Endothelial cell of umbilical vein (primary cell): Measurements from ENCODE around the gene CLTCL1.

ENCODE experiments used
- EZH2 ChIP-seq: IDR thresholded peaks from 2 replicates; pipeline ENCODE4 v1.6.1; 2012; ENCODE audit warnings: borderline replicate concordance, low read depth, mild to moderate bottlenecking, moderate library complexity, low read length, inconsistent platforms; ENCODE audit not compliant: severe bottlenecking
- FOS ChIP-seq: IDR thresholded peaks from 2 replicates; pipeline ENCODE4 v1.6.1; 2011; ENCODE audit warnings: mild to moderate bottlenecking, low read length, moderate library complexity, borderline replicate concordance; ENCODE audit not compliant: insufficient read depth
- JUN ChIP-seq: IDR thresholded peaks from 2 replicates; pipeline ENCODE4 v1.6.1; 2011; ENCODE audit warnings: borderline replicate concordance, low read depth; ENCODE audit not compliant: insufficient read length, insufficient read depth
- POLR2A ChIP-seq: IDR thresholded peaks from 2 replicates; pipeline ENCODE4 v1.6.1; 2012; ENCODE audit warnings: low read depth, mild to moderate bottlenecking, control low read depth, low read length
- POLR2AphosphoS5 ChIP-seq: IDR thresholded peaks from 2 replicates; pipeline ENCODE4 v1.6.1; 2012; ENCODE audit warnings: low read depth, mild to moderate bottlenecking, control low read depth, low read length, moderate library complexity; ENCODE audit not compliant: insufficient read depth
- TF ChIP-seq, protein P1 (sequence below), 2 donors: IDR thresholded peaks; 1 replicate in 1 of 2; 2 replicates in 1 of 2; pipeline ENCODE4 v1.5.1; 2011; ENCODE audit warnings: low read length in 2 of 2, mild to moderate bottlenecking in 2 of 2, moderate library complexity in 2 of 2, control low read depth in 1 of 2, inconsistent platforms in 1 of 2, low read depth in 1 of 2; ENCODE audit not compliant: insufficient read depth in 1 of 2; ENCODE audit errors: extremely low read depth in 1 of 2
- TF ChIP-seq, protein P2 (sequence below): IDR thresholded peaks from 2 replicates; pipeline ENCODE4 v1.6.1; 2011; ENCODE audit not compliant: insufficient read depth, insufficient read length

DNA sequence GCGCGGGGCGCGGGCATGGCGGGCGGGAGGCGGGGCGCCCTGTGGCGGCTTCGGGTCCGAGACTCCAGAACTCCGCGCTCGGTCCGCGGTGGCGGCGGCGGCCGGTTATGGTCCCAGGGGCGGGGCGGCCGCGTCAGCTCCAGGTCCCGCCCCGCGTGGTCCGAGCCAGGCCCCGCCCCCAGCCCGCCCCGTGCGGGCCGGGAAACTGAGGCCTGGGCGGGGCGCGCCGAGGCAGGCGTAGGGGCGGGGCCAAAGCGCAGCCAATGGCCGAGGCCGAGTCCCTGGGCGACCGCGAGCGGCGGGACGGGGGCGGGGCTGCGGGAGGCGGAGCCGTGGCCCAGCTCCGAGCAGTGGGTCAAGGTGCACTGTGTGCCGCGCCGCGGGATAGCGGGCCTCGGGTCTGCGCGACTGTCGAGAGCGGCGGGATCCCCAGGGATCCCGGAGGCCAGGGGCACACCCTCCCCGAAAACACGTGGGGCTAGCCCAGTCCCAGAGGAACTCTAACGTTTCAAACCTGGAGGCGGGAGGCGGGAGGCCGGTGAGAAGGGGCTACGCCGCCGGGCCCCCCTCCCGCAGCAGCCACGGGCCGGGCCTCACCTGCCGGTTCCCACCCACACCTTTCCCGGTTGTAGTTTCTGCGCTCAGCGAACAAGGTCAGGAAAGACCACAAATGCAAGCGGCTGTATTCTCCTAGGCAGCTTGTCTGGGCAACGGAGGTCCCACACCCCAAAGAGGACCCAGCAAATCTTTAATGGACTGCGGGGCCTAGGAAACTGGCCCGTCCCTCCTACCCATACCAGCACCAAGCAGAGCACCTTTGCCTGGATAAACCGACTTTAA, 112.6 kb downstream of the CLTCL1 start, which contains the start of gene SLC25A1:
- TF ChIP-seq, protein P1, sequence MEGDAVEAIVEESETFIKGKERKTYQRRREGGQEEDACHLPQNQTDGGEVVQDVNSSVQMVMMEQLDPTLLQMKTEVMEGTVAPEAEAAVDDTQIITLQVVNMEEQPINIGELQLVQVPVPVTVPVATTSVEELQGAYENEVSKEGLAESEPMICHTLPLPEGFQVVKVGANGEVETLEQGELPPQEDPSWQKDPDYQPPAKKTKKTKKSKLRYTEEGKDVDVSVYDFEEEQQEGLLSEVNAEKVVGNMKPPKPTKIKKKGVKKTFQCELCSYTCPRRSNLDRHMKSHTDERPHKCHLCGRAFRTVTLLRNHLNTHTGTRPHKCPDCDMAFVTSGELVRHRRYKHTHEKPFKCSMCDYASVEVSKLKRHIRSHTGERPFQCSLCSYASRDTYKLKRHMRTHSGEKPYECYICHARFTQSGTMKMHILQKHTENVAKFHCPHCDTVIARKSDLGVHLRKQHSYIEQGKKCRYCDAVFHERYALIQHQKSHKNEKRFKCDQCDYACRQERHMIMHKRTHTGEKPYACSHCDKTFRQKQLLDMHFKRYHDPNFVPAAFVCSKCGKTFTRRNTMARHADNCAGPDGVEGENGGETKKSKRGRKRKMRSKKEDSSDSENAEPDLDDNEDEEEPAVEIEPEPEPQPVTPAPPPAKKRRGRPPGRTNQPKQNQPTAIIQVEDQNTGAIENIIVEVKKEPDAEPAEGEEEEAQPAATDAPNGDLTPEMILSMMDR (IDR thresholded peaks at IDR 0.05; ENCODE audit: extremely low read depth in 1 of 2, insufficient read depth in 1 of 2, low read depth in 1 of 2, low read length in 2 of 2) = no peak
- no peak for TF ChIP-seq EZH2
- no peak for TF ChIP-seq POLR2AphosphoS5
- peak; percentile 31 for TF ChIP-seq POLR2A
- TF ChIP-seq, protein P2, sequence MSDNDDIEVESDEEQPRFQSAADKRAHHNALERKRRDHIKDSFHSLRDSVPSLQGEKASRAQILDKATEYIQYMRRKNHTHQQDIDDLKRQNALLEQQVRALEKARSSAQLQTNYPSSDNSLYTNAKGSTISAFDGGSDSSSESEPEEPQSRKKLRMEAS = no peak
- no peak for TF ChIP-seq JUN
- TF ChIP-seq FOS = no peak
